Measurements from ENCODE around the gene SIN3A.

SIN3A gene

GRCh38 chr15:75361361-75361988 lies 90.0 kb downstream of the SIN3A start:
- H3K4me1 Mint-ChIP-seq = no peaks in the 10 kb centered on the region
- DNase-seq (ENCODE audit: low spot score in 2 of 2) (no peak), ATAC-seq (ENCODE audit: low read depth) (no peak)
- no peaks in the 10 kb centered on the region for H3K27me3 Mint-ChIP-seq
- H3K9me3 Mint-ChIP-seq = no peaks in the 10 kb centered on the region
- peaks cover 9% of the 10 kb centered on the region for H3K36me3 Mint-ChIP-seq
- H3K4me3 Mint-ChIP-seq = no peak overlapping the region
- no peak overlapping the region for H3K27ac Mint-ChIP-seq

DNA sequence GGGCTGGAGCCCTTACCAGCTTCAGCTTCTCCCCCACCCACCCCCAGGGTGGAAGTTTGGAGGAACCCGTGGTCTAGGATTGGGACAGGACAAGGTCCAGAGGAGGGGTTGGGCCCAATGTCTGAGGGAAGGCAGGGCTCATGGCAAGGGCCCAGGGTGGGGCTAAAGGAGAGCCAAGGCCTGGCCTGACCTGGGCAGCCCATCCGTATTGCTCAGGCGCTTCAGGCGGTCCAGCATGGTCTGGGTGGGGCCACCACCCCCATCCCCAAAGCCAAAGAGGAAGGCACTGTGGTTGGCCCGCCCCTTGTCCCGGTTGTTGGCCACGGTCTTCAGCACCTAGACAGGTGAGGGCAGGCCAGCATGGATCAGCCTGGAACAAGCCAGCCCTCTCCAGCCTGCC lies 90.6 kb downstream of the SIN3A start:
- H3K36me3 Mint-ChIP-seq = peaks cover 14% of the 10 kb centered on the region
- H3K4me1 Mint-ChIP-seq = no peaks in the 10 kb centered on the region
- no peak for ATAC-seq (ENCODE audit: low read depth)
- H3K27me3 Mint-ChIP-seq = no peaks in the 10 kb centered on the region
- no peak overlapping the region for H3K27ac Mint-ChIP-seq
- DNase-seq (ENCODE audit: low spot score in 2 of 2) = no peak
- no peak overlapping the region for H3K4me3 Mint-ChIP-seq
- H3K9me3 Mint-ChIP-seq = no peaks in the 10 kb centered on the region

GRCh38 chr15:75360391-75360790 lies 91.1 kb downstream of the SIN3A start:
- no peak for ATAC-seq (ENCODE audit: low read depth)
- H3K9me3 Mint-ChIP-seq = no peaks in the 10 kb centered on the region
- no peak overlapping the region for H3K27ac Mint-ChIP-seq
- H3K36me3 Mint-ChIP-seq = peaks cover 16% of the 10 kb centered on the region
- no peak overlapping the region for H3K4me3 Mint-ChIP-seq
- no peaks in the 10 kb centered on the region for H3K27me3 Mint-ChIP-seq
- H3K4me1 Mint-ChIP-seq = no peaks in the 10 kb centered on the region
- no peak for DNase-seq (ENCODE audit: low spot score in 2 of 2)

DNA sequence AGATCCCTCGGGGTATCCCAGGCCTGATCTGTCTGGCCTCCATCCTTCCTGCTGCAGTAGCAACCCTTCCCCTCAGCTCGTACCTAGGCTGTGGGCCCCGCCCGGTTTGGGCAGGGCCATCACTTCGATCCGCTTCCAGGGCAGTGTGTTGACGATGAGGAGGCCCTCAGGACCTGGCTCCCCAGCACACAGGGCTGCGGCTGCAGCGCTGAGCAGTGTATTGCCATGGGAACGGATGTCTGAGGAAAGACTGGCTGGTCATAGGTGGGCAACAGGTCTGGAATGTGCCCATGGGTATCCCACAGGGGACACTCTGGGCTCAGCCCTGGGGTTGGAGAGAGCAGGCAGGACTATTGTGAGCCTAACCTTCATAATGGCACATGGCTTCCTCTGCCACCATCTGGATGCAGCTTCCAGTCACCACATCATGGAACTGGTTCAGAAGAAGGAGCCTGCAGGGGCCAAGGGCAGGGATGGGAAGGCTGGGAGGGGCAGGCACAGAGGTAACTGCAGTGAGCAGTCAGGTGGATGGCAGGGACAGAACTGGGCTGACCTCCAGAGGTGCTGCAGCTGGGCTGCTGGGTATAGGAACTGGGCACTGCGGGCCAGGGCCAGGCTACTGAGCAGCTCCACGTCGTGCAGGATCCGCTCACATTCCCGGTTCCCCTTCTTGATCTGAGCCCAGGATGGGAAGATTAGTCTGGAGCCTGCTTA lies 91.8 kb downstream of the SIN3A start:
- DNase-seq (ENCODE audit: low spot score in 2 of 2) (no peak), ATAC-seq (ENCODE audit: low read depth) (no peak)
- no peak overlapping the region for H3K4me3 Mint-ChIP-seq
- H3K27ac Mint-ChIP-seq = no peak overlapping the region
- no peaks in the 10 kb centered on the region for H3K9me3 Mint-ChIP-seq
- peaks cover 17% of the 10 kb centered on the region for H3K36me3 Mint-ChIP-seq
- no peaks in the 10 kb centered on the region for H3K27me3 Mint-ChIP-seq
- H3K4me1 Mint-ChIP-seq = no peaks in the 10 kb centered on the region

DNA sequence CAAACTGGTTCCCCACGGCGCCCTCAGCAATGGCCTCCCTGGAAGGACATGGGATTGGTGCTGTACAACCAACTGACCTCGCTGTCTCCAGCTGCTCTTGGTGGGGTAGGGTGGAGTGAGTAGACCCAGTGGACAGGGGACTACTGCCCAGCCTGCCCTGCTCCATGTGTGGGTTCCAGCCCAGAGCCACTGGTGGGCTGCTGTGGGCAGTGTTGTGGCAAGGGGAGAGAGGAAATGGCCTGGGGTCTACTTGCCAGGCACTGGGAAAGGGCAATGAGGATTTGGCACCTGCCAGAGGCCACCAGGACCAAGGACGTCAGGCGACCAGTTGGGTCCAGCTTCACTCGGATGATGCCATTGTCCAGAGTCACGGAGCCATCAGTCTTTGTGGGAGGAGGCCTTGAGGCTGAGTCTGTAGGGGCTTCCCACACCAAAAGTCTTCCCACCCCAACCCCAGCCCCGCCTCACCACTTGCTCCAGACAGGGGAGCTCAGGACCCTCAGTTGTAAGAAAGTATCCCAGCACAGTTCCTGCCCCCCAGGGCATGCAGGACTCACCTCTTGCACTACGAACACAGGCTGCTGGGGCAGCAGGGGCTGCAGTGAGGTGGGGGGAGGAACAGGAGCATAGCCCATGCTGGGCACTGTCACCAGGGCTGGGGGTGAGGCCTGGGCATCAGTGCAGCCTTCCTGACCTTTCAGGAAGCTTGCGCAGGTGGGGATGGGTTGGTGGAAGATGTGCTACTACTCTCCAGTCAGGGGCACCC lies 92.5 kb downstream of the SIN3A start:
- peaks cover 18% of the 10 kb centered on the region for H3K36me3 Mint-ChIP-seq
- DNase-seq (ENCODE audit: low spot score in 2 of 2) (no peak), ATAC-seq (ENCODE audit: low read depth) (no peak)
- H3K27me3 Mint-ChIP-seq = no peaks in the 10 kb centered on the region
- H3K4me1 Mint-ChIP-seq = no peaks in the 10 kb centered on the region
- no peak overlapping the region for H3K4me3 Mint-ChIP-seq
- H3K9me3 Mint-ChIP-seq = no peaks in the 10 kb centered on the region
- no peak overlapping the region for H3K27ac Mint-ChIP-seq

GRCh38 chr15:75357976-75358673 lies 93.4 kb downstream of the SIN3A start:
- DNase-seq (ENCODE audit: low spot score in 2 of 2) (no peak), ATAC-seq (ENCODE audit: low read depth) (no peak)
- H3K36me3 Mint-ChIP-seq = peaks cover 18% of the 10 kb centered on the region
- no peaks in the 10 kb centered on the region for H3K4me1 Mint-ChIP-seq
- H3K9me3 Mint-ChIP-seq = no peaks in the 10 kb centered on the region
- no peak overlapping the region for H3K27ac Mint-ChIP-seq
- H3K27me3 Mint-ChIP-seq = no peaks in the 10 kb centered on the region
- no peak overlapping the region for H3K4me3 Mint-ChIP-seq

DNA sequence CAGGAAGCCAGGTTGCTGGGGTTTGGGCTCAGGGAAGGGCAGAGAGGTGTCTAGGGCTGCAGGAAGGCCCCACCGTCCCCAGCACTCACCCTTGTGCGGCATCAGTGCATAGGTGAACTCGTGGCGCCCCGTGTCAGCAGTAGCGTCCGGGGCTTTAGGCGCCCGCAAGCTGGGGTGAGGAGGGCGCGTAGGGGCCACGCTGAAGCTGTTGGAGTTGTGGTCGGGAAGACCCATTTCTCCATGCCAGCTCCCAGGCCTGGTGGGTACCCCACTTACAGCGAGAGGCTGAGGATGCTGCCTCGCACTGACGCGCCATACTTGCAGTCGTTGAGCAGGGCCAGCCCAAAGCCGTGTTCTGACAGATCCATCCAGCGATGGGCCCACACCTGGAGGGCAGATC lies 95.0 kb downstream of the SIN3A start:
- Mint-ChIP-seq H3K27me3 (no peaks in the 10 kb centered on the region), H3K9me3 (no peaks in the 10 kb centered on the region), H3K4me1 (no peaks in the 10 kb centered on the region), H3K4me3 (no peak overlapping the region), H3K36me3 (peaks cover 18% of the 10 kb centered on the region), H3K27ac (peak overlapping the region; percentile 31)
- no peak for DNase-seq (ENCODE audit: low spot score in 2 of 2)
- no peak for ATAC-seq (ENCODE audit: low read depth)

DNA sequence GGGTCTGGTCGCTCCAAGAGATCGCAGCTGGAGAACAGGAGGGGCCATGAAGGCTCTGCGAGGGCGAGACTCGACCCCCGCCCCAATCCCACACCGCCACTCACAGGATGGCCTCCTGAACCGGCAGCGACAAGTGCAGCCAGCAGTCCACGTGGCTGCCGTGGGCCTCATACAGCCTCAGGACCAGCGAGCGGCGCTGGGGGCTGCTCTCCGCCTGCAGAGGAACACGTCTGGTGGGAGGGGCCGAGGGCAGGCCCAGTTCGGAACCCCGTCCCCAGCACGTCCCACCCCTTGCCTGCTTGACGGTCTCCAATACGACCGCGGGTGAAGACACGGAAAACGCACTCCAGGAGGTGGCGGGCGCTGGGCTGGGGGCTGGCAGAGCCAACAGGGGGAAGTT lies 95.5 kb downstream of the SIN3A start:
- DNase-seq (ENCODE audit: low spot score in 2 of 2) (no peak), ATAC-seq (ENCODE audit: low read depth) (no peak)
- H3K4me1 Mint-ChIP-seq = no peaks in the 10 kb centered on the region
- H3K4me3 Mint-ChIP-seq = no peak overlapping the region
- H3K27ac Mint-ChIP-seq = peak overlapping the region; percentile 31
- H3K36me3 Mint-ChIP-seq = peaks cover 18% of the 10 kb centered on the region
- H3K9me3 Mint-ChIP-seq = no peaks in the 10 kb centered on the region
- no peaks in the 10 kb centered on the region for H3K27me3 Mint-ChIP-seq

- DNase-seq (ENCODE audit: low spot score in 2 of 2) (no peak), ATAC-seq (ENCODE audit: low read depth) (no peak)
- peaks cover 14% of the 10 kb centered on the region for H3K36me3 Mint-ChIP-seq
- no peak overlapping the region for H3K27ac Mint-ChIP-seq
- no peaks in the 10 kb centered on the region for H3K9me3 Mint-ChIP-seq
- peaks cover 4% of the 10 kb centered on the region for H3K4me1 Mint-ChIP-seq
- no peak overlapping the region for H3K4me3 Mint-ChIP-seq
- H3K27me3 Mint-ChIP-seq = no peaks in the 10 kb centered on the region
Measured at GRCh38 chr15:75355369-75355768, 96.1 kb downstream of the SIN3A start.

GRCh38 chr15:75354454-75354853 lies 97.0 kb downstream of the SIN3A start:
- Mint-ChIP-seq H3K27ac (peak overlapping the region; percentile 56), H3K9me3 (peaks cover 5% of the 10 kb centered on the region), H3K4me3 (no peak overlapping the region), H3K36me3 (peaks cover 14% of the 10 kb centered on the region), H3K27me3 (no peaks in the 10 kb centered on the region), H3K4me1 (peaks cover 11% of the 10 kb centered on the region)
- DNase-seq (ENCODE audit: low spot score in 2 of 2) = no peak
- no peak for ATAC-seq (ENCODE audit: low read depth)

DNA sequence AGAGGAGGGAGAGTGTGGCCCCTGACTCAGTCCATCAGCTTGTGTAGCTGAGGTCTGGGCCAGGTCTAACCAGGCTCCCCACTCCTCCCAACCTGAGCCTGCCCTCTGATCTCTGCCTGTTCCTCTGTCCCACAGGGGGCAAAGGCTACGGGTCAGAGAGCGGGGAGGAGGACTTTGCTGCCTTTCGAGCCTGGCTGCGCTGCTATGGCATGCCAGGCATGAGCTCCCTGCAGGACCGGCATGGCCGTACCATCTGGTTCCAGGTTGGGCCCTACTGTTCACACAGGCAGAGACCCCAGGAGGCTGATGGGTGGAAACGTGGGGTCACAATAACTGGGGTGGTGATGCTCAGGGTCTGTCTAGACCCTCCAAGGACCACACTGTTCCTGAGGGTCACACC lies 97.9 kb downstream of the SIN3A start:
- DNase-seq (ENCODE audit: low spot score in 2 of 2) (no peak), ATAC-seq (ENCODE audit: low read depth) (no peak)
- Mint-ChIP-seq H3K36me3 (peaks cover 14% of the 10 kb centered on the region), H3K4me1 (peaks cover 11% of the 10 kb centered on the region), H3K4me3 (no peak overlapping the region), H3K27me3 (no peaks in the 10 kb centered on the region), H3K9me3 (peaks cover 5% of the 10 kb centered on the region), H3K27ac (no peak overlapping the region)

DNA sequence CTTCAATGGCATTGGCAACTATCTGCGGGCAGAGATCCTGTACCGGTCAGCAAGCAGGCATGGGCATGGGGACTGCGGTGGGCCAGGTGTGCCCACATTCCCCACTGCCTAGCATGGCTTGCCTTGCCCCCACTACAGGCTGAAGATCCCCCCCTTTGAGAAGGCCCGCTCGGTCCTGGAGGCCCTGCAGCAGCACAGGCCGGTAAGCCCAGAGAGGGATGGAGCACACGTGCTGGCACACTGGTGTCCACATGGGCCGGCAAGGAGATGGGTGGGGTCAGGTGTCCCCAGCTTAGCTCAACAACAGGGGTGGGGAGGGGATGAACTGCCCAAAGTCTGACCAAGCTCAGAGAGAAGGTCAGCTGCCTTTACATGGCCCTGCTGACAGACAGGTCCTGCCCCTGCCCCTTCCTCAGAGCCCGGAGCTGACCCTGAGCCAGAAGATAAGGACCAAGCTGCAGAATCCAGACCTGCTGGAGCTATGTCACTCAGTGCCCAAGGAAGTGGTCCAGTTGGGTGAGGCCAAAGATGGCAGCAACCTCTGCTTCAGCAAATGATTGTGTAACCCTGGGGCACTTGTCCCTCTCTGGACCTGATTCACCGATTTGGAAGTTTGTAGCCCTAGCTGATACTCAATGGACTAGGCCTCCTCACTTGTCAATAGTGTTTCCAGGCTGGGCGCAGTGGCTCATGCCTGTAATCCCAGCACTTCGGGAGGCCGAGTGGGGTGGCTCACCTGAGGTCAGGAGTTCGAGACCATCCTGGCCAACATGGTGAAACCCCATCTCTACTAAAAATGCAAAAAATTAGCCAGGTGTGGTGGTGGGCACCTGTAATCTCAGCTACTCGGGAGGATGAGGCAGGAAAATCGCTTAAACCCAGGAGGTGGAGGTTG lies 99.1 kb downstream of the SIN3A start:
- H3K4me3 Mint-ChIP-seq = no peak overlapping the region
- peaks cover 5% of the 10 kb centered on the region for H3K9me3 Mint-ChIP-seq
- ATAC-seq (ENCODE audit: low read depth) (no peak), DNase-seq (ENCODE audit: low spot score in 2 of 2) (no peak)
- H3K27me3 Mint-ChIP-seq = no peaks in the 10 kb centered on the region
- H3K4me1 Mint-ChIP-seq = peaks cover 14% of the 10 kb centered on the region
- H3K27ac Mint-ChIP-seq = peak overlapping the region; percentile 99
- peaks cover 12% of the 10 kb centered on the region for H3K36me3 Mint-ChIP-seq

DNA sequence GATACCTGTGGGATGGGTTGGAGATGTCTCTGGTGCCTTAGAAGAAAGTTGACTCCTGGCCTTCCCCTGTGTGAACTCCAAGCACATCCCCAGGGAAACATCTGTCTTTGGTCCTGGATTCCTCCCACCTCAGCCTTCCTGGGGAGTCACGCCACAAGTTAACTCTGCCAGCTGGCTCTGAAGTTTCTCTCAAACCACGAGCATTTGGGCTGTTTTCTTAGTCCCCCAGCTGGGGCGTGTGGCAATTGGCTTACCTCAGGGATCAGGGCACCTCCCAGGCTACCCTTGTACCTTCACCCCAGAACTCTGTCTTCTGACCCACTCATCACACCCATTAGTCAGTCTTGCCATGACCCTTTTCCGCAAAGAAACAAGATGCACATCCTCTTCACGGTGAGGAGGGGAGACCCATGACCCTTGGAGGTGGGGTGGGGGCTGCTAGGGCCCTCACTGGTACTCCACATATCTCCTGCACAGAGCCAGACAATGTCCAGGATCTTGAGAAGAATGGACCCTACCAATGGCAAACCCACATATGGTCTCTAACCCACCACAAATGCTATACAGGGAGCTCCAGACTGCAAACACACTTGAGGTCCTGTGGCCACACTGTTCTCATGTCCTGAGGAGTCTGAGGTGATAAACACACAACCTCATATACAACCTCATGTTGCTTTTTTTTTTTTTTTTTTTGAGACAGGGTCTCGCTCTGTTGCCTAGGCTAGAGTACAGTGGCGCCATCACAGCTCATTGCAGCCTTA lies 100.7 kb downstream of the SIN3A start:
- H3K27ac Mint-ChIP-seq = peak overlapping the region; percentile 99
- DNase-seq (ENCODE audit: low spot score in 2 of 2) (no peak), ATAC-seq (ENCODE audit: low read depth) (no peak)
- H3K9me3 Mint-ChIP-seq = peaks cover 5% of the 10 kb centered on the region
- no peaks in the 10 kb centered on the region for H3K27me3 Mint-ChIP-seq
- no peak overlapping the region for H3K4me3 Mint-ChIP-seq
- peaks cover 23% of the 10 kb centered on the region for H3K4me1 Mint-ChIP-seq
- peaks cover 7% of the 10 kb centered on the region for H3K36me3 Mint-ChIP-seq

Measured in memory B cell (primary cell).